Mucosa of descending colon (tissue), 3 donors: ENCODE data around the gene GRM4. TPM values are rescaled to one million over a fixed set of nuclear protein-coding genes. Genes with fewer than 3 reads are reported as not detected.

Experiments
- ATAC-seq: fragments of 200-7000 bp; cut with Tn5 transposase; one replicate; pipeline ENCODE4 v1.9.1; 2020; ENCODE audit warnings: mild to moderate bottlenecking, moderate library complexity
- DNase-seq, 3 donors: peaks; one replicate each; pipeline ENCODE4 v3.0.0-alpha.2; 2020
- H3K36me3 ChIP-seq: fragments of 200-600 bp; one replicate; pipeline ENCODE4 v1.8.0; 2021; ENCODE audit warnings: low read depth, mild to moderate bottlenecking
- H3K4me1 ChIP-seq: fragments of 200-600 bp; one replicate; pipeline ENCODE4 v1.8.0; 2021; ENCODE audit warnings: low read depth, mild to moderate bottlenecking
- H3K4me3 ChIP-seq: fragments of 200-600 bp; one replicate; pipeline ENCODE4 v1.8.0; 2021; ENCODE audit warnings: mild to moderate bottlenecking
- H3K9me3 ChIP-seq: fragments of 200-600 bp; one replicate; pipeline ENCODE4 v1.8.0; 2021; ENCODE audit warnings: mild to moderate bottlenecking
- CTCF ChIP-seq: fragments of 200-600 bp; IDR thresholded peaks from one replicate; pipeline ENCODE4 v1.8.0; 2022; ENCODE audit warnings: antibody characterized with exemption, mild to moderate bottlenecking
- intact Hi-C, 2 donors: fragments of 100-400 bp; cut with DNase I in 1 of 2; cut with micrococcal nuclease in 1 of 2; formaldehyde crosslinking; loops; one replicate each; pipeline versions ENCODE4 v1.11.0 to v1.11.1; 2022; cut with DNase I, micrococcal nuclease
- total RNA-seq, 3 donors: library from RNA; stranded (reverse); fragmentation: NEBNext Ultra II Directional in 2 of 3; extraction: Animal tissue kit (Norgen Biotek cat#: 25700) in 2 of 3; gene quantifications; one replicate each; pipeline versions ENCODE4 v1.2.1 to v1.2.4, GENCODE V29; 2021 to 2023
- donor health status: DM: no; HTN: no; CAD: no; lungs with moderate emphysema.
- donor health status: DM: no; HTN: no; CAD: no.
- donor health status: DM: no; HTN: yes; CAD: no.

The GRM4 gene
- total RNA-seq, 3 donors from 2014 or later: 0.22 to 0.25 TPM; not detected in 1

GRCh38 chr6:34028691-34029360 is 117.1 kb downstream of the GRM4 start:
- no peak for ATAC-seq
- Histone ChIP-seq H3K36me3 (no peaks in the 10 kb centered on the region), H3K4me1 (peaks cover 5% of the 10 kb centered on the region), H3K4me3 (no peak overlapping the region), H3K9me3 (no peaks in the 10 kb centered on the region)
- peak in 1 of 3 donors; percentile 25 for DNase-seq
- intact Hi-C loops: loop anchor here (5.0 to 10.0 kb wide), 2 partner anchors 254 to 257 kb away; no protein-coding TSS in a partner anchor
- no peak for TF ChIP-seq CTCF

GRCh38 chr6:34027939-34028441 is 117.9 kb downstream of the GRM4 start:
- TF ChIP-seq CTCF: no peak
- intact Hi-C loops: loop anchor here (5.0 to 10.0 kb wide), 2 partner anchors 253 to 256 kb away; no protein-coding TSS in a partner anchor
- Histone ChIP-seq H3K4me1 (peaks cover 5% of the 10 kb centered on the region), H3K36me3 (no peaks in the 10 kb centered on the region), H3K9me3 (no peaks in the 10 kb centered on the region), H3K4me3 (no peak overlapping the region)
- DNase-seq: peak in 1 of 3 donors; percentile 49
- no peak for ATAC-seq

GRCh38 chr6:34027445-34027936 is 118.4 kb downstream of the GRM4 start:
- Histone ChIP-seq H3K9me3 (no peaks in the 10 kb centered on the region), H3K4me3 (no peak overlapping the region), H3K4me1 (peaks cover 5% of the 10 kb centered on the region), H3K36me3 (no peaks in the 10 kb centered on the region)
- peak; percentile 55 to 82 (median 77) for DNase-seq
- peak; percentile 74 for TF ChIP-seq CTCF
- intact Hi-C loops: loop anchor here (5.0 to 10.0 kb wide), 2 partner anchors 253 to 255 kb away; no protein-coding TSS in a partner anchor
- peak; percentile 84 for ATAC-seq

- peaks cover 5% of the 10 kb centered on the region for H3K4me1 ChIP-seq
- intact Hi-C loops: loop anchor here (5.0 to 10.0 kb wide), 2 partner anchors 251 to 254 kb away; no protein-coding TSS in a partner anchor
- ATAC-seq: no peak
- no peaks in the 10 kb centered on the region for H3K36me3 ChIP-seq
- no peaks in the 10 kb centered on the region for H3K9me3 ChIP-seq
- TF ChIP-seq CTCF: no peak
- H3K4me3 ChIP-seq: no peak overlapping the region
- DNase-seq: peak in 1 of 3 donors; percentile 13
Measured at GRCh38 chr6:34025861-34026260, 120.0 kb downstream of the GRM4 start.

GRCh38 chr6:34025112-34025807 is 120.6 kb downstream of the GRM4 start:
- ATAC-seq (no peak), DNase-seq (peak in 1 of 3 donors; percentile 12)
- Histone ChIP-seq H3K4me3 (no peak overlapping the region), H3K4me1 (peaks cover 5% of the 10 kb centered on the region), H3K36me3 (no peaks in the 10 kb centered on the region), H3K9me3 (no peaks in the 10 kb centered on the region)
- intact Hi-C loops: loop anchor here (5.0 to 10.0 kb wide), 2 partner anchors 250 to 253 kb away; no protein-coding TSS in a partner anchor
- no peak for TF ChIP-seq CTCF
